Measurements from ENCODE around the gene MPP2.

DNA sequence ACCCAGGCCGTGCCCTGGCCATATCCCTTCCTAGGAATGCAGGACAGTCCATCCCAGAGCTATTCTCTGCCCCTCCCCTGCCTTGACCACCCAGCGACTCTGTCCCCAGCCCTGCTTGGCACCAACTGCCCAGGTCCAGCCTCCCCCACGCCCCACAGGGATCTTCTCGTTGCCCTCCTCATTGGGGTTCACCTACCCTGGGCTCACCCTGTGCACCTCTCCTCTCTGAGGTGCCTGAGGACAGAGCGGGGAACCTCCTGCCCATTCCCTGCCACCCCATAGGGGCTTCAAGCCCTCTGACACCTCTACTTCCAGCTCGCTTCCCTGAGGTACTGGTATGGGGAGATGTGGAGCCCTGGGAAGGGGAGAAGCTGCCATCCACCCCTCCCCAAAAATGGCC lies 6.2 kb upstream of the MPP2 start:
- TF ChIP-seq, protein P1, sequence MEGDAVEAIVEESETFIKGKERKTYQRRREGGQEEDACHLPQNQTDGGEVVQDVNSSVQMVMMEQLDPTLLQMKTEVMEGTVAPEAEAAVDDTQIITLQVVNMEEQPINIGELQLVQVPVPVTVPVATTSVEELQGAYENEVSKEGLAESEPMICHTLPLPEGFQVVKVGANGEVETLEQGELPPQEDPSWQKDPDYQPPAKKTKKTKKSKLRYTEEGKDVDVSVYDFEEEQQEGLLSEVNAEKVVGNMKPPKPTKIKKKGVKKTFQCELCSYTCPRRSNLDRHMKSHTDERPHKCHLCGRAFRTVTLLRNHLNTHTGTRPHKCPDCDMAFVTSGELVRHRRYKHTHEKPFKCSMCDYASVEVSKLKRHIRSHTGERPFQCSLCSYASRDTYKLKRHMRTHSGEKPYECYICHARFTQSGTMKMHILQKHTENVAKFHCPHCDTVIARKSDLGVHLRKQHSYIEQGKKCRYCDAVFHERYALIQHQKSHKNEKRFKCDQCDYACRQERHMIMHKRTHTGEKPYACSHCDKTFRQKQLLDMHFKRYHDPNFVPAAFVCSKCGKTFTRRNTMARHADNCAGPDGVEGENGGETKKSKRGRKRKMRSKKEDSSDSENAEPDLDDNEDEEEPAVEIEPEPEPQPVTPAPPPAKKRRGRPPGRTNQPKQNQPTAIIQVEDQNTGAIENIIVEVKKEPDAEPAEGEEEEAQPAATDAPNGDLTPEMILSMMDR (IDR thresholded peaks at IDR 0.05), result no peak
- TF ChIP-seq EZH2phosphoT487 (IDR thresholded peaks at IDR 0.05; ENCODE audit: borderline replicate concordance, low read depth), result no peak

All from SK-N-SH (cell line).